ENCODE data around the gene ABCB9. TPM values are rescaled to one million over a fixed set of nuclear protein-coding genes. Genes with fewer than 3 reads are reported as not detected.

The ABCB9 gene
- total RNA-seq, 4 donors from 2014 or later = 2.3 to 8.4 (median 3.5) TPM

- no peak for ATAC-seq
- Histone ChIP-seq H3K9me3 (no peaks in the 10 kb centered on the region), H3K4me3 (no peak overlapping the region), H3K27ac (no peak overlapping the region), H3K27me3 (no peaks in the 10 kb centered on the region), H3K36me3 (peaks cover 0 to 91% of the 10 kb centered on the region in 2 donors), H3K4me1 (peaks cover 0 to 13% (median 0%) of the 10 kb centered on the region in 3 donors)
- WGBS, 2 donors (ENCODE audit: low coverage in 1 of 2) = 80 to 100% methylated on average over 1 to 2 of the region's 3 CpGs
- TF ChIP-seq POLR2A (IDR thresholded peaks at IDR 0.05) = no peak
- no peak for TF ChIP-seq POLR2AphosphoS5 (IDR thresholded peaks at IDR 0.05)
- TF ChIP-seq, protein P1, sequence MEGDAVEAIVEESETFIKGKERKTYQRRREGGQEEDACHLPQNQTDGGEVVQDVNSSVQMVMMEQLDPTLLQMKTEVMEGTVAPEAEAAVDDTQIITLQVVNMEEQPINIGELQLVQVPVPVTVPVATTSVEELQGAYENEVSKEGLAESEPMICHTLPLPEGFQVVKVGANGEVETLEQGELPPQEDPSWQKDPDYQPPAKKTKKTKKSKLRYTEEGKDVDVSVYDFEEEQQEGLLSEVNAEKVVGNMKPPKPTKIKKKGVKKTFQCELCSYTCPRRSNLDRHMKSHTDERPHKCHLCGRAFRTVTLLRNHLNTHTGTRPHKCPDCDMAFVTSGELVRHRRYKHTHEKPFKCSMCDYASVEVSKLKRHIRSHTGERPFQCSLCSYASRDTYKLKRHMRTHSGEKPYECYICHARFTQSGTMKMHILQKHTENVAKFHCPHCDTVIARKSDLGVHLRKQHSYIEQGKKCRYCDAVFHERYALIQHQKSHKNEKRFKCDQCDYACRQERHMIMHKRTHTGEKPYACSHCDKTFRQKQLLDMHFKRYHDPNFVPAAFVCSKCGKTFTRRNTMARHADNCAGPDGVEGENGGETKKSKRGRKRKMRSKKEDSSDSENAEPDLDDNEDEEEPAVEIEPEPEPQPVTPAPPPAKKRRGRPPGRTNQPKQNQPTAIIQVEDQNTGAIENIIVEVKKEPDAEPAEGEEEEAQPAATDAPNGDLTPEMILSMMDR (IDR thresholded peaks at IDR 0.05) = no peak
- TF ChIP-seq EP300 (IDR thresholded peaks at IDR 0.05) = no peak
These were observed 35.2 kb upstream of the ABCB9 start for GRCh38 chr12:123001464-123001863.

DNA sequence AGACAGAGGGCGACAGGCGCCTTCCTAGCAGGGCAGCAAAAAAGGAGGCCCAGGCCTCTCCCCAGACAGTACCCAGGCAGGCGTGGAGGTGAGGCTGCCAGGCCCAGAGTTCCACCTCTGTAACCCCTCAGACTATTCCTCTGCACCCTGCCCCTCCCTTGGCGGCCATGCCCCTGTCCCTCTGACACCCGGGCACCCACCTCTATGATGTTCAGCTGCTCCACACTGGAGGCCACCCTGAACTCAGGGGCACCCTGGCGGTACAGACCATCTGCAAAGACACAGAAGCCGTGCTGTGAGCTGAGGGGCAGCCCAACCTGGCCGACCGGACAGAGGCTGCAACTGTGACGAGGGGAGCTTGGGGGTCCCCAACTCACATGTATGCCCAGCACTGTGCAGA lies 34.3 kb upstream of the ABCB9 start:
- Histone ChIP-seq H3K4me1 (peaks cover 0 to 21% (median 3%) of the 10 kb centered on the region in 3 donors), H3K27ac (no peak overlapping the region), H3K27me3 (no peaks in the 10 kb centered on the region), H3K4me3 (no peak overlapping the region), H3K36me3 (peaks cover 0 to 91% of the 10 kb centered on the region in 2 donors), H3K9me3 (no peaks in the 10 kb centered on the region)
- no peak for ATAC-seq
- no CpG with 5 or more reads among the region's 10 CpGs for WGBS, 2 donors (ENCODE audit: low coverage in 1 of 2)
- TF ChIP-seq POLR2AphosphoS5 (IDR thresholded peaks at IDR 0.05) (no peak), EP300 (IDR thresholded peaks at IDR 0.05) (no peak), POLR2A (IDR thresholded peaks at IDR 0.05) (no peak)
- TF ChIP-seq, protein P1 (IDR thresholded peaks at IDR 0.05) = no peak

DNA sequence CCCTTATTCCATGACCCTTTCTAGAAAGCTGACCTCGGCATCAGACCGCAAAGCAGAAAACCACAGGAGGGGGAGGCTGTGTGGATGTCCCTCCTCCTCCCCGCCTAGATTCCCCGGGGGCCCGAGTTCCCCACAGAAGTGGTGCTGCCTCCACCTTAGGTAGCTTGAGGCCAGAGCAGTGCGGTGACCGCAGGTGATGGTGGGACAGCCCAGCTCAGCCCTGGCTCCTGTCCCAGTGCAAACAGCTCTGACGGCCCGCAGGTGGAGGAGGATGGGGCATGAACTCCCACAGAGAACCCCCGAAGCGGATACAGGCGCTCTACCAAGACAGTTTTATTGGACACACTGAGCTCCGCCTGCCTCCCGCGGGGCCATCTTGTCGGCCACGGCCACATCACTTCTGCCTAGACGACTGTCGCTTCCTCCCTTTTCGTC lies 33.7 kb upstream of the ABCB9 start:
- H3K4me1 ChIP-seq = peaks cover 0 to 26% (median 3%) of the 10 kb centered on the region in 3 donors
- no peak for ATAC-seq
- 90 to 100% methylated on average over 2 to 6 of the region's 20 CpGs for WGBS, 2 donors (ENCODE audit: low coverage in 1 of 2)
- peaks cover 0 to 91% of the 10 kb centered on the region in 2 donors for H3K36me3 ChIP-seq
- no peak overlapping the region for H3K27ac ChIP-seq
- H3K4me3 ChIP-seq = no peak overlapping the region
- no peak for TF ChIP-seq POLR2AphosphoS5 (IDR thresholded peaks at IDR 0.05)
- TF ChIP-seq, protein P1 (IDR thresholded peaks at IDR 0.05) = no peak
- TF ChIP-seq POLR2A (IDR thresholded peaks at IDR 0.05) = no peak
- TF ChIP-seq EP300 (IDR thresholded peaks at IDR 0.05) = no peak
- H3K27me3 ChIP-seq = no peaks in the 10 kb centered on the region
- H3K9me3 ChIP-seq = no peaks in the 10 kb centered on the region

DNA sequence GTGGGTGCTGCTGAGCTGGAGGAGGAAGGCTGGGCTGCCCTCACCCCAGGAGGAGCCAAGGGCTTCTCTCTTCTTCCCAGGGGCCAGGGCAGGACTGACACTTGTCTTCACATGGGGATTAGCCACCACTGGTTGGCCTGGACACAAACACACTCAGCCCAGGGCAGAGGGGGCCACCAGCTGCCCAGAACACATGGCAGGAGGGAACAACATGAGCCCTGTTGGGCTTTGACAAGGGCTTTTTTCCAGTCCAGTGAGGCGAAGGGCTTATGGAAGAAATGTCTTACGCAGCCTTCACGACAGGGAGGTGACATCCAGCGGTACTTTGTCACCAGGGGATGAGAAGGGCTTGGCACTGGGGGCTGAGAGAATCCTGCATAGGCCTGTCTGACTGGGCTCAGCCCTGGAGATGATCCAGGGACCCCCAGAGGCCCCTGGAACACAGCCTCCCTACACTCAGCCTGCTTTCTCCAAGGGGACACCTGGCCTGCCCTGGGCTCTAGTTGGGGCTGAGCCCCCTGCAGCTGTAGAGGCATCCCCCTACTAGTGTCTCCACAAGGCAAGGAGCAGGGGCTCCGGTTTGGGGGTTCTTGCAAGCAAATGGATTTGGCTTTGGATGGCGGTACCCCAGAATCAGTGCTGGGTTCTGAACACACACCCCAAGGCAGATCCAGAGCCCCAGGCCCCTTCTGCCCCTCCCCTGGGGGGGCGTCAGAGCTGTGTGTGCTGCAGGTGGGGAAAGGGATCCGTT lies 33.1 kb upstream of the ABCB9 start:
- Histone ChIP-seq H3K9me3 (no peaks in the 10 kb centered on the region), H3K27me3 (no peaks in the 10 kb centered on the region), H3K36me3 (peaks cover 0 to 91% of the 10 kb centered on the region in 2 donors), H3K4me3 (no peak overlapping the region), H3K4me1 (peaks cover 0 to 26% (median 3%) of the 10 kb centered on the region in 3 donors), H3K27ac (no peak overlapping the region)
- 86 to 100% methylated on average over 1 to 4 of the region's 8 CpGs for WGBS, 2 donors (ENCODE audit: low coverage in 1 of 2)
- ATAC-seq = no peak
- TF ChIP-seq, protein P1 (IDR thresholded peaks at IDR 0.05) = no peak
- TF ChIP-seq POLR2AphosphoS5 (IDR thresholded peaks at IDR 0.05) = no peak
- no peak for TF ChIP-seq POLR2A (IDR thresholded peaks at IDR 0.05)
- no peak for TF ChIP-seq EP300 (IDR thresholded peaks at IDR 0.05)

DNA sequence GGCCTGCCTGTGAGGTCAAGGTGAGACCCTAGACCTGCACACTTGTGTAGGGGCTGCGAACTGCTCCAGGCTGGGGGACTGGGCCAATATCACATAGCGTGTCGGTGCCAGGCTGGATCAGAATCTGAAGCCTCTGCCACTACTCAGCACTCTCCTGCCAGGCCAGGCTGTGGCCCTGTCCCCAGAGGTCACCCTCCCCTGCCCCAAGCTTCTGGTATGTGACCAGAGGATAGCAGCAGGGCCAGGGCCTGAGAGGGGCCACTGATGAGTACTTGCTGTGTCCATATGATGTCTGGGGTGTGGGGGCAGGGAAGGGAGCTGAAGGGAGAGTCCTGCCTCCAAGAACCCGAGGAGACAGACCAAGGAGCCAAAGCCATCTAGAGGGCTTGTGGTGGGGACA lies 32.1 kb upstream of the ABCB9 start:
- Histone ChIP-seq H3K4me1 (peaks cover 0 to 26% (median 3%) of the 10 kb centered on the region in 3 donors), H3K4me3 (no peak overlapping the region), H3K9me3 (no peaks in the 10 kb centered on the region), H3K27me3 (no peaks in the 10 kb centered on the region), H3K36me3 (peaks cover 0 to 90% of the 10 kb centered on the region in 2 donors), H3K27ac (no peak overlapping the region)
- no CpG with 5 or more reads among the region's 4 CpGs for WGBS, 2 donors (ENCODE audit: low coverage in 1 of 2)
- ATAC-seq = no peak
- TF ChIP-seq POLR2AphosphoS5 (IDR thresholded peaks at IDR 0.05) = no peak
- no peak for TF ChIP-seq EP300 (IDR thresholded peaks at IDR 0.05)

All from gastroesophageal sphincter (tissue), 4 donors.